Keratinocyte (primary cell): ENCODE data around the gene MANEAL. TPM values are rescaled to one million over a fixed set of nuclear protein-coding genes. Genes with fewer than 3 reads are reported as not detected.

ENCODE experiments used
- DNase-seq: peaks from one replicate; pipeline ENCODE4 v3.0.0-alpha.2; 2011; ENCODE audit warnings: low read depth, missing footprints, low spot score
- FAIRE-seq: peaks from 2 replicates; lab custom pipeline; 2011; peaks lifted over from hg19 to GRCh38; lab: Jason Lieb, UNC
- H2AFZ ChIP-seq: 2 replicates; pipeline ENCODE4 v1.6.0; 2012; ENCODE audit warnings: low read length, control low read depth, inconsistent platforms; ENCODE audit not compliant: control insufficient read depth
- H3K27ac ChIP-seq: 2 replicates; pipeline ENCODE4 v1.5.1; 2011; ENCODE audit warnings: low read length; ENCODE audit not compliant: control insufficient read depth, insufficient read depth
- H3K27me3 ChIP-seq: 3 replicates; pipeline ENCODE4 v1.6.0; 2011; ENCODE audit warnings: low read length; ENCODE audit not compliant: control insufficient read depth, insufficient read depth; ENCODE audit errors: extremely low read depth
- H3K36me3 ChIP-seq, 2 experiments: 2 replicates in 1 of 2; 3 replicates in 1 of 2; pipeline ENCODE4 v1.5.1; 2011; ENCODE audit warnings: low read length in 2 of 2, mild to moderate bottlenecking in 1 of 2; ENCODE audit not compliant: control insufficient read depth in 2 of 2, insufficient read depth in 2 of 2; ENCODE audit errors: extremely low read depth in 1 of 2
- H3K4me1 ChIP-seq: 3 replicates; pipeline ENCODE4 v1.5.1; 2011; ENCODE audit warnings: low read length; ENCODE audit not compliant: control insufficient read depth, insufficient read depth; ENCODE audit errors: extremely low read depth
- H3K4me2 ChIP-seq: 3 replicates; pipeline ENCODE4 v1.6.0; 2011; ENCODE audit warnings: low read depth, low read length; ENCODE audit not compliant: control insufficient read depth, insufficient read depth; ENCODE audit errors: extremely low read depth
- H3K4me3 ChIP-seq, 3 experiments: fragments of 200-600 bp in 1 of 3; sonication (generic) in 1 of 3; 2 replicates in 2 of 3; 3 replicates in 1 of 3; pipeline ENCODE4 v1.5.1; 2011 to 2016; ENCODE audit warnings: low read length in 3 of 3, mild to moderate bottlenecking in 3 of 3, control low read depth in 2 of 3, inconsistent platforms in 1 of 3, low read depth in 1 of 3, mixed read lengths in 1 of 3, mixed run types in 1 of 3, moderate library complexity in 1 of 3; ENCODE audit not compliant: control insufficient read depth in 2 of 3, insufficient read depth in 2 of 3; ENCODE audit errors: extremely low read depth in 1 of 3
- H3K79me2 ChIP-seq: 2 replicates; pipeline ENCODE4 v1.6.0; 2012; ENCODE audit warnings: low read length; ENCODE audit not compliant: control insufficient read depth, insufficient read depth
- H3K9ac ChIP-seq: 3 replicates; pipeline ENCODE4 v1.6.0; 2011; ENCODE audit warnings: low read length; ENCODE audit not compliant: control insufficient read depth, insufficient read depth; ENCODE audit errors: extremely low read depth
- H3K9me1 ChIP-seq: 3 replicates; pipeline ENCODE4 v1.6.0; 2011; ENCODE audit warnings: low read length; ENCODE audit not compliant: control insufficient read depth, insufficient read depth; ENCODE audit errors: extremely low read depth
- H3K9me3 ChIP-seq: 2 replicates; pipeline ENCODE4 v1.5.1; 2012; ENCODE audit warnings: low read depth, low read length; ENCODE audit not compliant: control insufficient read depth
- H4K20me1 ChIP-seq: 3 replicates; pipeline ENCODE4 v1.6.0; 2011; ENCODE audit warnings: low read length; ENCODE audit not compliant: control insufficient read depth, insufficient read depth; ENCODE audit errors: extremely low read depth
- EZH2 ChIP-seq: IDR thresholded peaks from one replicate; pipeline ENCODE4 v1.6.1; 2012; ENCODE audit warnings: inconsistent platforms, mild to moderate bottlenecking, low read length, moderate library complexity
- dilution Hi-C: fragments of 300-500 bp; cut with MboI; formaldehyde crosslinking; loops from one replicate; pipeline ENCODE4 v1.7.0; 2020; ENCODE audit warnings: low sequenced_read_pairs; ENCODE audit not compliant: extremely low pct_ligation_motif_present
- polyA plus RNA-seq, 5 experiments: library from polyadenylated mRNA; depleted of rRNA in 3 of 5; stranded (reverse) in 3 of 5; stranded (forward) in 1 of 5; unstranded in 1 of 5; fragments of >200 nt; gene quantifications; 1 replicate in 1 of 5; 2 replicates in 3 of 5; 3 replicates in 1 of 5; pipeline versions ENCODE4 v1.2.1 to v1.2.3, GENCODE V29; 2011 to 2012; ENCODE audit warnings: missing spikeins in 2 of 5, low read depth in 1 of 5, low replicate concordance in 1 of 5
- TF ChIP-seq, protein P1 (sequence below), 3 experiments: IDR thresholded peaks in 1 of 3; conservative IDR thresholded peaks in 1 of 3; optimal IDR thresholded peaks in 1 of 3; 2 replicates in 2 of 3; 3 replicates in 1 of 3; pipeline versions ENCODE3 to v1.5.1; 2011; ENCODE audit warnings: low read length in 3 of 3, mild to moderate bottlenecking in 3 of 3, moderate library complexity in 2 of 3, control low read depth in 1 of 3, inconsistent platforms in 1 of 3; ENCODE audit not compliant: insufficient read depth in 2 of 3; ENCODE audit errors: extremely low read depth in 1 of 3

MANEAL gene
- polyA plus RNA-seq, 1 donor (not counting 4 experiments of a cell fraction or from before 2014, with no cell fraction given), result 0.37 TPM

GRCh38 chr1:37762516-37762915 is 31.1 kb upstream of the MANEAL start:
- Histone ChIP-seq H3K9ac (no peak overlapping the region), H3K9me3 (no peaks in the 10 kb centered on the region), H3K79me2 (no peaks in the 10 kb centered on the region), H3K4me1 (no peaks in the 10 kb centered on the region), H3K27ac (no peak overlapping the region), H3K4me3 (no peak overlapping the region), H2AFZ (no peak overlapping the region), H3K27me3 (peaks cover 58% of the 10 kb centered on the region), H4K20me1 (no peaks in the 10 kb centered on the region), H3K36me3 (no peaks in the 10 kb centered on the region), H3K9me1 (no peaks in the 10 kb centered on the region), H3K4me2 (no peak overlapping the region)
- TF ChIP-seq, protein P1, sequence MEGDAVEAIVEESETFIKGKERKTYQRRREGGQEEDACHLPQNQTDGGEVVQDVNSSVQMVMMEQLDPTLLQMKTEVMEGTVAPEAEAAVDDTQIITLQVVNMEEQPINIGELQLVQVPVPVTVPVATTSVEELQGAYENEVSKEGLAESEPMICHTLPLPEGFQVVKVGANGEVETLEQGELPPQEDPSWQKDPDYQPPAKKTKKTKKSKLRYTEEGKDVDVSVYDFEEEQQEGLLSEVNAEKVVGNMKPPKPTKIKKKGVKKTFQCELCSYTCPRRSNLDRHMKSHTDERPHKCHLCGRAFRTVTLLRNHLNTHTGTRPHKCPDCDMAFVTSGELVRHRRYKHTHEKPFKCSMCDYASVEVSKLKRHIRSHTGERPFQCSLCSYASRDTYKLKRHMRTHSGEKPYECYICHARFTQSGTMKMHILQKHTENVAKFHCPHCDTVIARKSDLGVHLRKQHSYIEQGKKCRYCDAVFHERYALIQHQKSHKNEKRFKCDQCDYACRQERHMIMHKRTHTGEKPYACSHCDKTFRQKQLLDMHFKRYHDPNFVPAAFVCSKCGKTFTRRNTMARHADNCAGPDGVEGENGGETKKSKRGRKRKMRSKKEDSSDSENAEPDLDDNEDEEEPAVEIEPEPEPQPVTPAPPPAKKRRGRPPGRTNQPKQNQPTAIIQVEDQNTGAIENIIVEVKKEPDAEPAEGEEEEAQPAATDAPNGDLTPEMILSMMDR (optimal IDR thresholded peaks at IDR 0.05 in 1 of 3, IDR thresholded peaks at IDR 0.05 in 1 of 3, conservative IDR thresholded peaks at IDR 0.05 in 1 of 3; ENCODE audit: extremely low read depth in 1 of 3, insufficient read depth in 2 of 3, low read length in 3 of 3), result no peak
- TF ChIP-seq EZH2, result no peak
- DNase-seq, result no peak
- dilution Hi-C loops, result no loop called here
- FAIRE-seq, result no peak

- no peak overlapping the region for H3K4me3 ChIP-seq
- peaks cover 63% of the 10 kb centered on the region for H3K27me3 ChIP-seq
- no peak overlapping the region for H3K4me2 ChIP-seq
Observed at GRCh38 chr1:37763791-37764413, 29.7 kb upstream of the MANEAL start.

More at GRCh38 chr1:37763791-37764413, 29.7 kb upstream of the MANEAL start:
- TF ChIP-seq, protein P1 (optimal IDR thresholded peaks at IDR 0.05 in 1 of 3, IDR thresholded peaks at IDR 0.05 in 1 of 3, conservative IDR thresholded peaks at IDR 0.05 in 1 of 3; ENCODE audit: extremely low read depth in 1 of 3, insufficient read depth in 2 of 3, low read length in 3 of 3), result no peak
- TF ChIP-seq EZH2, result no peak
- H3K9me1 ChIP-seq, result no peaks in the 10 kb centered on the region
- no peak overlapping the region for H3K27ac ChIP-seq
- H3K36me3 ChIP-seq, result no peaks in the 10 kb centered on the region
- H3K4me1 ChIP-seq, result no peaks in the 10 kb centered on the region
- no peaks in the 10 kb centered on the region for H3K9me3 ChIP-seq
- no peak overlapping the region for H3K9ac ChIP-seq
- no peak for DNase-seq
- dilution Hi-C loops, result no loop called here
- no peak for FAIRE-seq
- no peaks in the 10 kb centered on the region for H3K79me2 ChIP-seq
- H4K20me1 ChIP-seq, result no peaks in the 10 kb centered on the region
- H2AFZ ChIP-seq, result no peak overlapping the region
